ENCODE measurements around the gene SLC1A5. TPM values are rescaled to one million over a fixed set of nuclear protein-coding genes. Genes with fewer than 3 reads are reported as not detected.

SLC1A5 gene
- polyA plus RNA-seq, 2 of the 4 experiments (the other 2 are of a cell fraction) = 184 to 302 TPM

- no peak for DNase-seq (ENCODE audit: low read depth in 1 of 2, low spot score in 1 of 2)
- no peak overlapping the region for H3K4me2 ChIP-seq
- CTCF ChIA-PET = interaction anchor here (0.6 to 28.2 kb wide), 23 partner anchors 9 to 402 kb away, joined by 3 to 1222 read pairs (median 5); partner anchors contain the start of genes AP2S1, FKRP and SLC1A5
- no peak overlapping the region for H3K27ac ChIP-seq
- H3K4me1 ChIP-seq = peaks cover 21% of the 10 kb centered on the region
- POLR2A ChIA-PET = no interaction called here
- no peaks in the 10 kb centered on the region for H3K9me3 ChIP-seq
- 96% methylated on average over 85 of the region's 86 CpGs for WGBS (ENCODE audit: missing lambda C conversion rate)
- no peak for TF ChIP-seq JUNB (IDR thresholded peaks at IDR 0.05)
- no peak for TF ChIP-seq SMC3 (IDR thresholded peaks at IDR 0.05)
- TF ChIP-seq SREBF2 (IDR thresholded peaks at IDR 0.05) = no peak
- TF ChIP-seq HOXB5 (CRISPR knock-in tag; IDR thresholded peaks at IDR 0.05) = no peak
- no peak for FAIRE-seq
- no peak for ATAC-seq
- no peak overlapping the region for H3K4me3 ChIP-seq
These were observed 32.4 kb downstream of the SLC1A5 start for GRCh38 chr19:46755853-46756543.

- no peak overlapping the region for H3K4me3 ChIP-seq
- H3K9me3 ChIP-seq = no peaks in the 10 kb centered on the region
- DNase-seq (ENCODE audit: low read depth in 1 of 2, low spot score in 1 of 2) = no peak
- POLR2A ChIA-PET = interaction anchor here (1.0 kb wide), 1 partner anchor 33 kb away, joined by 3 read pairs; the partner anchor contains the start of gene SLC1A5
- ATAC-seq = no peak
- CTCF ChIA-PET = interaction anchor here (0.8 to 28.2 kb wide), 11 partner anchors 10 to 403 kb away, joined by 3 to 1222 read pairs (median 15); partner anchors contain the start of genes AP2S1 and FKRP
- peaks cover 14% of the 10 kb centered on the region for H3K4me1 ChIP-seq
- no peak overlapping the region for H3K27ac ChIP-seq
- WGBS (ENCODE audit: missing lambda C conversion rate) = 89% methylated on average over 37 of the region's 39 CpGs
- FAIRE-seq = no peak
- no peak overlapping the region for H3K4me2 ChIP-seq
- TF ChIP-seq FOSB (CRISPR knock-in tag; IDR thresholded peaks at IDR 0.05) (no peak), JUNB (IDR thresholded peaks at IDR 0.05) (no peak), GATA3 (IDR thresholded peaks at IDR 0.05; ENCODE audit: borderline replicate concordance) (no peak), TP53 (CRISPR knock-in tag; IDR thresholded peaks at IDR 0.05) (no peak)
- TF ChIP-seq, protein P1, sequence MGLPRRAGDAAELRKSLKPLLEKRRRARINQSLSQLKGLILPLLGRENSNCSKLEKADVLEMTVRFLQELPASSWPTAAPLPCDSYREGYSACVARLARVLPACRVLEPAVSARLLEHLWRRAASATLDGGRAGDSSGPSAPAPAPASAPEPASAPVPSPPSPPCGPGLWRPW (IDR thresholded peaks at IDR 0.05) = no peak
These were observed 33.1 kb downstream of the SLC1A5 start for GRCh38 chr19:46755077-46755852.

DNA sequence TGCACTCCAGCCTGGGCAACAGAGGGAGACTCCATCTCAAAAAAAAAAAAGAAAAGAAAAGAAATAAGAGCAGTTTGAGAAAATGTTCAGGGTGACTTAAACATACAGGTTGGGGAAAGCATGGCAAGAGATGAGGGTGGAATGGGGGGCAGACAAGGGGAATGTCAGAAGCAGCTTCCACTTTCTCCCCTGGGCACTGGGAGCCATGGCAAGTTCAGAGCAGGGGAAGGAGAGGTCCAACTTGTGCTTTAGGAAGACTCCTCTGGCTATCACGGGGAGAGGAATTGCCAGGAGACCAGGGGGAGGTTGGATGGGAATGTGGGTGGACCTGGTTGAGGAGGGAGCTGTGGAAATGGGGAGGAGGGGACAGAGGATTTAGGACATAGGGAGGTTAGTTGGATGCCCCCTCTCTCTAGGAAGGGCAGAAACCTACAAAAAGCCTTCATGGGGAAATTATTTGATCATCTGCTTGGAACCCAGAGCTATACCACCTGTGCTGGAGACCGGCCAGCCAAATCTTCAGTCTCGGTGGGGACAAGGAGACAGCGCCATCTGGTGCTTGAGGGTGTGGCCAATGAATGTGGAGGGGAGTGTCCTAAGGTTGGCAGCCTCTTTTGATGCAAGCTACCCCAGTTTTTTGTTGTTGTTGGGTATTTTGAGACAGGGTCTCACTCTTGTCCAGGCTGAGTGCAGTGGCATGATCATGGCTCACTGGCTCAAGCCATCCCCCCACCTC lies 34.8 kb downstream of the SLC1A5 start:
- peak; percentile 22 to 45; a peak in 3 of 6 replicates for ATAC-seq

More for the DNA sequence above, 34.8 kb downstream of the SLC1A5 start:
- DNase-seq (ENCODE audit: low read depth in 1 of 2, low spot score in 1 of 2) (peak; percentile 64 to 79), FAIRE-seq (peak; percentile 61)
- H3K27ac ChIP-seq = no peak overlapping the region
- no peak overlapping the region for H3K4me2 ChIP-seq
- no peaks in the 10 kb centered on the region for H3K9me3 ChIP-seq
- CTCF ChIA-PET = interaction anchor here (0.6 to 28.2 kb wide), 36 partner anchors 9 to 1281 kb away, joined by 3 to 1222 read pairs (median 4); partner anchors contain the start of genes AP2S1, FKRP and SLC1A5
- H3K4me1 ChIP-seq = peaks cover 4% of the 10 kb centered on the region; the same call in 1 of the 3 replicates
- no peak overlapping the region for H3K4me3 ChIP-seq
- POLR2A ChIA-PET = interaction anchor here (0.6 to 1.0 kb wide), 4 partner anchors 34 to 473 kb away, joined by 3 to 4 read pairs (median 3); partner anchors contain the start of gene CALM3
- WGBS (ENCODE audit: missing lambda C conversion rate) = 42% methylated on average over 4 of the region's 4 CpGs
- TF ChIP-seq NR3C1 (IDR thresholded peaks at IDR 0.05) (no peak), RAD21 (conservative IDR thresholded peaks at IDR 0.05 in 1 of 2, IDR thresholded peaks at IDR 0.05 in 1 of 2) (peak in 1 of 2 experiments; percentile 46; a peak in 1 of 5 replicates), SMC3 (IDR thresholded peaks at IDR 0.05) (0 out of 3 replicates have a peak, but pooled peaks have one; percentile 16), KDM1A (IDR thresholded peaks at IDR 0.05; ENCODE audit: low read depth) (no peak), PHF8 (IDR thresholded peaks at IDR 0.05; ENCODE audit: borderline replicate concordance, low read depth) (no peak), ZFP36 (IDR thresholded peaks at IDR 0.05; ENCODE audit: borderline replicate concordance, partially characterized antibody) (no peak), HMGXB4 (CRISPR knock-in tag; IDR thresholded peaks at IDR 0.05; ENCODE audit: borderline replicate concordance) (no peak), E2F6 (IDR thresholded peaks at IDR 0.05; ENCODE audit: borderline replicate concordance, low read depth) (no peak), CTCF (IDR thresholded peaks at IDR 0.05) (peak; percentile 65), EP300 (IDR thresholded peaks at IDR 0.05) (no peak), ZNF302 (CRISPR knock-in tag; IDR thresholded peaks at IDR 0.05) (no peak), CBX2 (IDR thresholded peaks at IDR 0.05; ENCODE audit: borderline replicate concordance, low read depth) (no peak), RNF2 (IDR thresholded peaks at IDR 0.05; ENCODE audit: borderline replicate concordance, low read depth) (no peak), EHF (CRISPR knock-in tag; IDR thresholded peaks at IDR 0.05) (no peak), POLR2A (IDR thresholded peaks at IDR 0.05; ENCODE audit: low read length) (no peak), HOXB5 (CRISPR knock-in tag; IDR thresholded peaks at IDR 0.05) (no peak)
- TF ChIP-seq, protein P2, sequence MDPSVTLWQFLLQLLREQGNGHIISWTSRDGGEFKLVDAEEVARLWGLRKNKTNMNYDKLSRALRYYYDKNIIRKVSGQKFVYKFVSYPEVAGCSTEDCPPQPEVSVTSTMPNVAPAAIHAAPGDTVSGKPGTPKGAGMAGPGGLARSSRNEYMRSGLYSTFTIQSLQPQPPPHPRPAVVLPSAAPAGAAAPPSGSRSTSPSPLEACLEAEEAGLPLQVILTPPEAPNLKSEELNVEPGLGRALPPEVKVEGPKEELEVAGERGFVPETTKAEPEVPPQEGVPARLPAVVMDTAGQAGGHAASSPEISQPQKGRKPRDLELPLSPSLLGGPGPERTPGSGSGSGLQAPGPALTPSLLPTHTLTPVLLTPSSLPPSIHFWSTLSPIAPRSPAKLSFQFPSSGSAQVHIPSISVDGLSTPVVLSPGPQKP (IDR thresholded peaks at IDR 0.05; ENCODE audit: low read depth, low read length) = no peak

Data from A549 (cell line).